ENCODE results near the gene TCF7L1. TPM values are rescaled to one million over a fixed set of nuclear protein-coding genes. Genes with fewer than 3 reads are reported as not detected.
"Not testable (repeated sequence)": the region's sequence is repeated elsewhere in the genome, so short reads cannot be mapped to it uniquely, and the experiment has no call there.

The TCF7L1 gene
- total RNA-seq, 2 experiments from 2014 or later = 0.07 TPM; not detected in 1

DNA sequence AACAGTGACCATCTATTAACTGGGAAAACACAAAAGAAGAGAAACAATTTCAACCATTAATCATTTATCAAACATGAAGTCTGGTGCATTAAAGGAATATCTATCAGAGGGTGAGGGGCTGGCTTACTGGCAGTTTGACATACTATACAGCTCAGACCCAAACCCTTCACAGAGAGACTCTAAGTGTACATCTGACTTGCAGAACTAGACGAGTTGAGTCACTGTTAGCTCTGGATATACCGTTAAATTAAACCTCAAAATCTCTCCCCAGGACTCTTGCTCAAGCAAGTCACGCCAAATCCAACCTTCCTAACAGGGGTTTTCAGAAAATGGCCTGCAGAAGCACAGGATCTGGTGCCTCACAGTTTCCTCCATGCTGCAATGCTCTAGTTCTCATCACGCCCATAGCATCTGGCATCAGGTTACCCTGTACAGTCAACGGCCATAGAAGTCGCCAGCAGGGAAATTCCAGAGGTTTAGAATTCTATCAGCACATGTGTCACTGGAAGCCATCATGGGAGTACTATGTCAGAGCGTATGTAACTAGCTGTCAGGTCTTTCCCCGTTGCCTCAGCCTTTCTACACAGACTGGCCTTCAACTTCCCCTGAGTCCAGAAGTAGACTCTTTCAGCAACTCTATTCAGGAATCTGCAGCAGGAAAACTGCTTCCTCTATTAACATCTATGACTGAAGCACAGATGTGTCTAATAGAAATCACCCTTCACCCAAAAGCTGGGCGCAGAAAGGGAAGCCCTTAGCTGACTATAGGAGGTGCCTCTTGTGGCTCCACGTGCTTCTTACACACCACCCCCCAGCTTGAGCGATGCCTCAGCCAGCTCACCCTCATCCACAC is 185.3 kb downstream of the TCF7L1 start:
- peaks cover 58% of the 10 kb centered on the region for H3K36me3 Mint-ChIP-seq (ENCODE audit: low read depth)
- intact Hi-C loops (cut with micrococcal nuclease) = loop anchor here (1.0 kb wide), 1 partner anchor 8 kb away; no protein-coding TSS in a partner anchor
- peak overlapping the region; percentile 88 for H3K27ac Mint-ChIP-seq
- no peaks in the 10 kb centered on the region for H3K27me3 Mint-ChIP-seq (ENCODE audit: low read depth)
- H3K9me3 Mint-ChIP-seq = no peaks in the 10 kb centered on the region
- peaks cover 59% of the 10 kb centered on the region for H3K4me1 Mint-ChIP-seq (ENCODE audit: low read depth)
- CTCF ChIA-PET = interaction anchor here (0.7 to 4.5 kb wide), 4 partner anchors 8 to 21 kb away, joined by 3 to 30 read pairs (median 4); no protein-coding TSS in a partner anchor
- DNase-seq = peak; percentile 77
- H3K4me3 Mint-ChIP-seq = peak overlapping the region; percentile 32

DNA sequence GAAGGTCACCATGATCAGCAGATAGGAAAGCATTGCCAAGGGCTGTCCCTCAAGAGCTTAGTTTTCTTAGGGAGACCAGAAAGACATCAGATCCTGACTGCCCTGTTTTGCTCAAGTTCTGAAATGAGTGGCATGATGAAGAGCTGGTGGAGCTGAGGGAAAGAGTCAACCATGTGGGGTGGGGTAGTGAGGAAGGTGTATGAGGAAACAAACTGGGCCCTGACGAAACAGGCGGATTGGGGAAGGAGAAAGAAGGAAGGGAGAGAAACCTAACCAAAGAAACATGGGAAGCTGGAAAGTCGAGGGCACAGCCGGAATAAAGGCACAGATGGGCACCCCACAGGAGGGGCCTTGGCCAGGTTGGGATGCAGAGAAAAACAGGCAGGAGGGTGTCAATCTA is 186.6 kb downstream of the TCF7L1 start:
- peaks cover 67% of the 10 kb centered on the region for H3K36me3 Mint-ChIP-seq (ENCODE audit: low read depth)
- no peak for DNase-seq
- peaks cover 70% of the 10 kb centered on the region for H3K4me1 Mint-ChIP-seq (ENCODE audit: low read depth)
- H3K4me3 Mint-ChIP-seq = peak overlapping the region; percentile 3
- H3K9me3 Mint-ChIP-seq = no peaks in the 10 kb centered on the region
- CTCF ChIA-PET = interaction anchor here (0.5 to 4.5 kb wide), 3 partner anchors 19 to 260 kb away, joined by 3 to 30 read pairs (median 4); no protein-coding TSS in a partner anchor
- intact Hi-C loops (cut with micrococcal nuclease) = no loop called here
- no peaks in the 10 kb centered on the region for H3K27me3 Mint-ChIP-seq (ENCODE audit: low read depth)
- H3K27ac Mint-ChIP-seq = peak overlapping the region; percentile 87

GRCh38 chr2:85323351-85323987 is 190.3 kb downstream of the TCF7L1 start:
- CTCF ChIA-PET = interaction anchor here (0.7 to 1.0 kb wide), 3 partner anchors 24 to 690 kb away, joined by 3 read pairs; no protein-coding TSS in a partner anchor
- intact Hi-C loops (cut with micrococcal nuclease) = no loop called here
- Mint-ChIP-seq H3K27ac (peak overlapping the region; percentile 86), H3K36me3 (ENCODE audit: low read depth) (peaks cover 93% of the 10 kb centered on the region), H3K4me1 (ENCODE audit: low read depth) (peaks cover 67% of the 10 kb centered on the region), H3K27me3 (ENCODE audit: low read depth) (no peaks in the 10 kb centered on the region), H3K9me3 (no peaks in the 10 kb centered on the region), H3K4me3 (peak overlapping the region; percentile 99)
- no peak for DNase-seq

- Mint-ChIP-seq H3K36me3 (ENCODE audit: low read depth) (peaks cover 88% of the 10 kb centered on the region), H3K4me3 (peak overlapping the region; percentile 99), H3K4me1 (ENCODE audit: low read depth) (peaks cover 64% of the 10 kb centered on the region), H3K27ac (peak overlapping the region; percentile 86)
- CTCF ChIA-PET = interaction anchor here (0.7 to 1.0 kb wide), 3 partner anchors 25 to 355 kb away, joined by 3 to 4 read pairs (median 3); no protein-coding TSS in a partner anchor
- DNase-seq; H3K9me3 Mint-ChIP-seq; H3K27me3 Mint-ChIP-seq (ENCODE audit: low read depth); intact Hi-C loops (cut with micrococcal nuclease): not testable (repeated sequence)
Observed at GRCh38 chr2:85323988-85324367, 190.8 kb downstream of the TCF7L1 start.

- H3K27me3 Mint-ChIP-seq (ENCODE audit: low read depth) = no peaks in the 10 kb centered on the region
- CTCF ChIA-PET = interaction anchor here (0.6 to 0.7 kb wide), 2 partner anchors 15 to 46 kb away, joined by 4 to 5 read pairs; no protein-coding TSS in a partner anchor
- H3K4me3 Mint-ChIP-seq = peak overlapping the region; percentile 99
- intact Hi-C loops (cut with micrococcal nuclease) = loop anchor here (5.0 kb wide), 2 partner anchors 82 to 562 kb away; partner anchors contain the start of gene ST3GAL5
- peaks cover 81% of the 10 kb centered on the region for H3K36me3 Mint-ChIP-seq (ENCODE audit: low read depth)
- DNase-seq = no peak
- peak overlapping the region; percentile 86 for H3K27ac Mint-ChIP-seq
- no peaks in the 10 kb centered on the region for H3K9me3 Mint-ChIP-seq
- H3K4me1 Mint-ChIP-seq (ENCODE audit: low read depth) = peaks cover 57% of the 10 kb centered on the region
Observed at GRCh38 chr2:85324639-85325465, 191.7 kb downstream of the TCF7L1 start.

DNA sequence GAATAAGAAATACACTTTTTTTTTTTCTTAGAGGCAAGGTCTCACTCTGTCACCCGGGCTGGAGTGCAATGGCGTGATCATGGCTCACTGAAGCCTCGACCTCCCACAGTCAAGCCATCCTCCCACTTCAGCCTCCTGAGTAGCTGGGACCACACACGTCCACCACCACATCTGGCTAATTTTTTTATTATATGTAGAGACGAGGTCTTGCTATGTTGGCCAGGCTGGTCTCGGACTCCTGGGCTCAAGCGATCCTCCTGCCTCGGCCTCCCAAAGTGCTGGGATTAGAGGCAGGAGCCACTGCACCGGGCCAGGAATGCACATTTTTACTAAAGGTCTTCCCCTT is 192.2 kb downstream of the TCF7L1 start:
- Mint-ChIP-seq H3K9me3 (no peaks in the 10 kb centered on the region), H3K36me3 (ENCODE audit: low read depth) (peaks cover 75% of the 10 kb centered on the region), H3K4me1 (ENCODE audit: low read depth) (peaks cover 51% of the 10 kb centered on the region), H3K4me3 (peak overlapping the region; percentile 99), H3K27me3 (ENCODE audit: low read depth) (no peaks in the 10 kb centered on the region), H3K27ac (peak overlapping the region; percentile 99)
- CTCF ChIA-PET = interaction anchor here (0.6 kb wide), 1 partner anchor 16 kb away, joined by 5 read pairs; no protein-coding TSS in a partner anchor
- intact Hi-C loops (cut with micrococcal nuclease) = loop anchor here (5.0 kb wide), 2 partner anchors 82 to 562 kb away; partner anchors contain the start of gene ST3GAL5
- DNase-seq = no peak

DNA sequence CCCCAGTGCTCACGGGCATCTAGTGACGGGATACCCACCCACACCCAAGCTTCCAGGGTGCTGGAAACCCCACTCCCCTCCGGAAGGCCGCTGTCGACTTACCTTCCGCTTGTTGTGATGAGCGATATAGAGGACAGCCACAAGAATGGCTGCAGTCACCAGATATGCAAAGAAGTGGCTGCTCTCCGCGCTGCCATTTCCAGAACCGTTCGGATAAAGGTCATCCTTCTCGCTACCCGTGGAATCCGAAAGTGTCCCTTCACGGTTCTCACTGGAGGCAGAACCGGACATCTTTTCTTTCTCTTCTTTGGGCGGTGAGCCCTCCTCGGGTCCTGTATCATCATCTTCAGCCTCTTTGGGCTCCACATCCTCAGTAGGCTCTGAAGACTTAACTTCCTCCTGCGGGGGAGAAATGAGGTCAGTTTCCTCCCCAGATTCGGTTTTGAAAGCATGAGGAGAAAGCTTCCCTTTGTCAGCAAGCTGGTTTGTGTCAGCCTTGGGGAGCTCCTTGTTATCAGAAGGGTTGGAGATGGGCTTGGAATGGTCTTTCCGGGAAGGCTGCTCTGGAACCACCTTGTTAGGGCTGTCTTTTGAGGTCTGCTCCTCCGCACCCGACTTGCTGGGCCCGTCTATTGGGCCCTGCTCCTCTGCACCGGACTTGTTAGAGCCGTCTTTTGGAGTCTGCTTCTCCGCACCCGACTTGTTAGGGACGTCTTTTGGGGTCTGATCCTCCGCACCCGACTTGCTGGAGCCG is 193.4 kb downstream of the TCF7L1 start:
- DNase-seq = peak; percentile 71
- Mint-ChIP-seq H3K4me3 (peak overlapping the region; percentile 99), H3K9me3 (no peaks in the 10 kb centered on the region), H3K36me3 (ENCODE audit: low read depth) (peaks cover 65% of the 10 kb centered on the region), H3K4me1 (ENCODE audit: low read depth) (peaks cover 40% of the 10 kb centered on the region), H3K27me3 (ENCODE audit: low read depth) (no peaks in the 10 kb centered on the region), H3K27ac (peak overlapping the region; percentile 99)
- CTCF ChIA-PET = interaction anchor here (0.8 to 1.7 kb wide), 4 partner anchors 9 to 35 kb away, joined by 3 to 5 read pairs (median 4); no protein-coding TSS in a partner anchor
- intact Hi-C loops (cut with micrococcal nuclease) = loop anchor here (1.0 to 5.0 kb wide), 3 partner anchors 8 to 561 kb away; partner anchors contain the start of gene ST3GAL5

- CTCF ChIA-PET = interaction anchor here (0.7 to 1.7 kb wide), 4 partner anchors 9 to 224 kb away, joined by 3 to 5 read pairs (median 4); no protein-coding TSS in a partner anchor
Observed at GRCh38 chr2:85327160-85327821, 194.1 kb downstream of the TCF7L1 start.

DNA sequence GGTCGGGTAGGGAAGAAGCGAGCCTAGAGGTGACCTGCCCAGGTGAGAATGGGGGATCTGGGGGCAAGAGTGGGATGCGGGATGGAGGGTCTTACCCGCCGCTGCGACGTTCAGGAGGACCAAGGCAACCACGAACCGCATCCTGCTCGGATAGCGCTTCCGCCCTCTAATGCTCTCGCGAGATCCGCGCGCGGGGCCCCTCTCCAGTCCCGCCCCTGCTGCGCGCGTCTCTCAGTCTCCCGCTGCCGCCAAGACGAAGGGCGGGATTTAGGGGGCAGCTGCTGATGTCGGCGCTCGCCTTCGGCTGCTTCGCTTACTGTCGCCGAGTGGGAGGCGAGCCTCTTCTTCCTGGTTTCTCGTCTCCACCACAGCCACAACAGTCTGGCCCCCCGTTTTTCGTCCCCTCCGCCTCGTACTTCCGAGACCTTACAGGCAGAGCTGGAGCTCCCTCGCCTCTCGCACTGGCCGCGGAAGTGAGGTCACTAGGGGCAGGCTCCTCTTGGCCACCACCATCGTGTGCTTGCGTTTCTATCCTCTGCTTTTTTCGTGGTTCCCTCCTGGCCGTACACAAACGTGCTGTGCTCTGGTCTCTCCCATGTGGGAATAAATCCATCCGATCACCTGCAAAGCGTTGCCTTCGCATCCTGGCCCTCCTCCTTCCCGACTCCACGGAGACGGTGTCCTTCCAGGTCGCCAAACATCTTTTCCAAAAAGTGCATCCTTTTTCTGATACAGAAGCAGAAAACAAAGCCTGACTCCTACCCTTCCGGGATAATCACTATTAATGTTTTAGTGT is 194.8 kb downstream of the TCF7L1 start, which contains the start of gene TGOLN2:
TSS of gene TGOLN2 (minus strand) at position 168 of the 796 bp plus-strand sequence. CDS start at position 141, 27 bp downstream.
- peak; percentile 95 for DNase-seq
- CTCF ChIA-PET = interaction anchor here (0.7 to 1.7 kb wide), 3 partner anchors 27 to 224 kb away, joined by 3 to 5 read pairs (median 3); no protein-coding TSS in a partner anchor
- intact Hi-C loops (cut with micrococcal nuclease) = loop anchor here (1.0 to 5.0 kb wide), 6 partner anchors 19 to 559 kb away; partner anchors contain the start of genes C2orf68, ELMOD3, MAT2A and RETSAT
- H3K27ac Mint-ChIP-seq = peak within 1 kb of the TSS; percentile 99
- no peaks in the 10 kb centered on the region for H3K27me3 Mint-ChIP-seq (ENCODE audit: low read depth)
- peaks cover 51% of the 10 kb centered on the region for H3K36me3 Mint-ChIP-seq (ENCODE audit: low read depth)
- peak within 1 kb of the TSS; percentile 99 for H3K4me3 Mint-ChIP-seq
- peaks cover 25% of the 10 kb centered on the region for H3K4me1 Mint-ChIP-seq (ENCODE audit: low read depth)
- H3K9me3 Mint-ChIP-seq = no peaks in the 10 kb centered on the region

More at GRCh38 chr2:85327160-85327821, 194.1 kb downstream of the TCF7L1 start:
- H3K27me3 Mint-ChIP-seq (ENCODE audit: low read depth) = no peaks in the 10 kb centered on the region
- peaks cover 59% of the 10 kb centered on the region for H3K36me3 Mint-ChIP-seq (ENCODE audit: low read depth)
- peak; percentile 72 for DNase-seq
- peak overlapping the region; percentile 99 for H3K27ac Mint-ChIP-seq
- peaks cover 33% of the 10 kb centered on the region for H3K4me1 Mint-ChIP-seq (ENCODE audit: low read depth)
- intact Hi-C loops (cut with micrococcal nuclease) = loop anchor here (5.0 kb wide), 2 partner anchors 80 to 560 kb away; partner anchors contain the start of gene ST3GAL5
- H3K4me3 Mint-ChIP-seq = peak overlapping the region; percentile 99
- H3K9me3 Mint-ChIP-seq = no peaks in the 10 kb centered on the region

All from activated naive CD4-positive, alpha-beta T cell treated with anti-CD3 and anti-CD28 coated beads for 36 hours (primary cell).